SIG-M5 treated with dmso at 0.1 percent for 504 hours (cell line): Measurements from ENCODE around the gene HOXC13.
A peak's percentile ranks its signal among the peaks of the same experiment; 100 is the strongest.

Source experiments
- DNase-seq: peaks from one replicate; lab custom pipeline; 2025; ENCODE audit not compliant: unreplicated experiment; lab: John Stamatoyannopoulos, UW

Gene HOXC13

GRCh38 chr12:53980104-53980801 is 41.6 kb downstream of the HOXC13 start:
- DNase-seq = no peak

GRCh38 chr12:53980802-53981496 is 42.3 kb downstream of the HOXC13 start:
- DNase-seq = no peak

GRCh38 chr12:53981634-53982565 is 43.3 kb downstream of the HOXC13 start:
- no peak for DNase-seq

- DNase-seq = no peak
These were observed 44.3 kb downstream of the HOXC13 start for GRCh38 chr12:53982648-53983567.

GRCh38 chr12:53983568-53983949 is 44.9 kb downstream of the HOXC13 start:
- no peak for DNase-seq

GRCh38 chr12:53983950-53984572 is 45.4 kb downstream of the HOXC13 start:
- DNase-seq = no peak

- peak; percentile 77 for DNase-seq
These were observed 46.5 kb downstream of the HOXC13 start, which contains the start of gene HOXC10 for GRCh38 chr12:53984901-53985691. TSS of gene HOXC10 (plus strand) at chr12:53985146. CDS start at chr12:53985260, 114 bp downstream.

- no peak for DNase-seq
These were observed 47.0 kb downstream of the HOXC13 start for GRCh38 chr12:53985692-53985993.

GRCh38 chr12:53985994-53986685 is 47.5 kb downstream of the HOXC13 start:
- DNase-seq = no peak

- DNase-seq = no peak
These were observed 48.3 kb downstream of the HOXC13 start for GRCh38 chr12:53986686-53987483.

GRCh38 chr12:53987787-53988230 is 49.2 kb downstream of the HOXC13 start:
- DNase-seq = no peak

- no peak for DNase-seq
These were observed 50.1 kb downstream of the HOXC13 start for GRCh38 chr12:53988541-53989226.

- DNase-seq = peak; percentile 85
These were observed 50.8 kb downstream of the HOXC13 start for GRCh38 chr12:53989227-53990113.

- DNase-seq = no peak
These were observed 51.9 kb downstream of the HOXC13 start for GRCh38 chr12:53990311-53991076.

GRCh38 chr12:53991077-53991460 is 52.4 kb downstream of the HOXC13 start:
- no peak for DNase-seq
